Activated CD8-positive, alpha-beta memory T cell treated with anti-CD3 and anti-CD28 coated beads for 4 hours (primary cell): ENCODE results near the gene TIAM1.

ENCODE experiments used
- DNase-seq, 2 donors: peaks; one replicate each; pipeline ENCODE4 v3.0.0-alpha.2; 2020; ENCODE audit warnings: low read depth in 2 of 2

Gene TIAM1

DNA sequence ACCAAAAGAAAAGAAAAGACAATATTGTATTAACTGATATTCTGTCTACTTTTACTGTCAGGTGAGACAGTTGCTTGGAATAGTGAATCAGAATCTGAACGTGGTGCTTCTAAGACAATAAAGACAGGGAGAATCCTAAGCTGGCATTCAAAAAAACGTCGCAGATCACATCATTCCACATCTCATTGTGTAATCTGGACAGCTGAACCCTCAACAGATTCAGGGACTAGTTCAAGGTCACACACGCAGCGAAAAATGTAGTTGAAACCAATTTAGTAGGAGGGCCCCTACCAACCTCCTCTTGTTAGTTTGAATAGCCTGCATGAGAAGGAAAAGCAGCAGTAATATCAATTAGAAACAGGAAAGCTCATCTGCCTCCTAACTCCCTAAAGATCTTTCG is 259.4 kb downstream of the TIAM1 start:
- DNase-seq = no peak

DNA sequence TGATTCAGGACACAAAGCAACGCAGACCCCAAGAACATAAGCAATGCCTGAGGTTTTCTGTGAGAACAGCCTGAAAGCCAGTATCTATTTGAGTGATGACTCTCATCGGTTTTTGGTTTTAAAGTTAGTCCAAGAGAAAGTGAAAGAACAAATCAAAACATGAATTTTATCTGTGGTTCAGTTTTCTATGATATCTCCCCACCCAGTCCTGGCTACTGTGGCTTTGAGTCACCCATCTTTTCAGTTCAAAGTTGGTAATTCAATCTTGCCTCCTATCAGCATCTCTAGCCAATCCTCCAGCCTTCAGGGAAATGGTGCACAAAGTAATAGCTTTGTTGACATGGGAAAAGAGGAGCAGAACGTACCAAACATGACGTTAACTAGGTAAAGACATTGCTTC is 265.3 kb downstream of the TIAM1 start:
- DNase-seq = no peak

DNA sequence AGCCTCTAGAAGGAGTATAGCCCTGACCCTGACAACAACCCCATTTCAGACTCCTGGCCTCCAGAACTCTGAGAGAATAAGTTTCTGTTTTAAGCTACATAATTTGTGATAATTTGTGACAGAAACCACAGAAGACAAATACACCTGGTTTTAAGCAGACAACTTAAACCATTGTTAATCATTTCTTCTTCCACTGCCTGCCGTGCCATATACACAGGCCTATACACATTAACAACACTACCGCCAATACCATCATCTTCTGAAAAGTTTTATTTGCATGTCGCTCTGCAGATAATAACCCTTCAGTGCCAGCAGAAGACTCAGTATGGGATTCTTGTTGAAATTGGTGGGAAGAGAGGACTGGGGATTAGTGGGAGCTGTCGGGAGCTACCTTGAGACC is 265.8 kb downstream of the TIAM1 start:
- DNase-seq = no peak

DNA sequence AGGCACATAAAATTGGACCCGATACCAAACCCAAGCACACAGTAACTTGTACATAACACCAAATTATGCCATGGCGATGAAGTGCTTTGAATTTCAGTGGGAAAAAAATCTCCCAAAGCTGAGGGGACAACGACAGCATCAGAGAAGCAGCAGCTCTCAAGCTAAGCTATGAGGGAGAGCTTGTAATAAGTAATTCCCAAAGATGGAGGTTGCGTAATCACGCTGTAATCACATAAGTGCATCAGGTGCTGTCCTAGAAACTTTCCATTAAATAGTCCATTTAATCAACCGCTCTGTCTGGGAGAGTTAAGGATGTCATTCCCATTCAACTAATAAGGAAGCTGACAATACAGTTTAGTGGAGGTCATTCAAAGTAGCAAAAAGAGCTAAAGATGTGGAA is 268.2 kb downstream of the TIAM1 start:
- no peak for DNase-seq

- no peak for DNase-seq
These were observed 271.5 kb downstream of the TIAM1 start for GRCh38 chr21:31072533-31072932.
